Nephron progenitor cell (in vitro differentiated cells): ENCODE data around the gene MAGI1.

Experiments used
- DNase-seq: peaks from one replicate; pipeline ENCODE4 v3.0.0; 2021
- H3K27ac Mint-ChIP-seq: 2 replicates; pipeline ENCODE4 v1.8.0; 2021; ENCODE audit warnings: mild to moderate bottlenecking, moderate library complexity, mixed read lengths
- H3K27me3 Mint-ChIP-seq: 2 replicates; pipeline ENCODE4 v1.8.0; 2021; ENCODE audit warnings: mild to moderate bottlenecking, low read depth, mixed read lengths; ENCODE audit not compliant: poor library complexity
- H3K36me3 Mint-ChIP-seq: 2 replicates; pipeline ENCODE4 v1.8.0; 2021; ENCODE audit warnings: low read depth, mixed read lengths
- H3K4me1 Mint-ChIP-seq: 2 replicates; pipeline ENCODE4 v1.8.0; 2021; ENCODE audit warnings: mixed read lengths
- H3K4me3 Mint-ChIP-seq: 2 replicates; pipeline ENCODE4 v1.8.0; 2021; ENCODE audit warnings: mild to moderate bottlenecking, moderate library complexity, mixed read lengths
- H3K9me3 Mint-ChIP-seq: 2 replicates; pipeline ENCODE4 v1.8.0; 2021; ENCODE audit warnings: mild to moderate bottlenecking, moderate library complexity, mixed read lengths
- CTCF ChIP-seq: fragments of 200-600 bp; sonication (generic); IDR thresholded peaks from 2 replicates; pipeline ENCODE4 v1.5.0; 2021; ENCODE audit warnings: antibody characterized with exemption

The MAGI1 gene

GRCh38 chr3:65967451-65967850 is 71.3 kb downstream of the MAGI1 start:
- H3K9me3 Mint-ChIP-seq, result peaks cover 2% of the 10 kb centered on the region

GRCh38 chr3:65964838-65965237 is 73.9 kb downstream of the MAGI1 start:
- Mint-ChIP-seq H3K9me3 (peaks cover 4% of the 10 kb centered on the region), H3K4me3 (no peak overlapping the region), H3K27ac (no peak overlapping the region), H3K4me1 (peaks cover 15% of the 10 kb centered on the region), H3K36me3 (peaks cover 8% of the 10 kb centered on the region), H3K27me3 (no peaks in the 10 kb centered on the region)
- DNase-seq, result no peak
- no peak for TF ChIP-seq CTCF

More at GRCh38 chr3:65967451-65967850, 71.3 kb downstream of the MAGI1 start:
- TF ChIP-seq CTCF, result no peak
- Mint-ChIP-seq H3K27ac (no peak overlapping the region), H3K4me3 (no peak overlapping the region), H3K36me3 (peaks cover 14% of the 10 kb centered on the region), H3K4me1 (peaks cover 22% of the 10 kb centered on the region), H3K27me3 (no peaks in the 10 kb centered on the region)
- no peak for DNase-seq

- Mint-ChIP-seq H3K9me3 (peaks cover 4% of the 10 kb centered on the region), H3K36me3 (peaks cover 7% of the 10 kb centered on the region), H3K4me3 (no peak overlapping the region), H3K27ac (peak overlapping the region; percentile 56), H3K4me1 (peaks cover 15% of the 10 kb centered on the region), H3K27me3 (no peaks in the 10 kb centered on the region)
- no peak for TF ChIP-seq CTCF
- DNase-seq, result no peak
Observed at GRCh38 chr3:65963787-65964677, 74.7 kb downstream of the MAGI1 start.

GRCh38 chr3:65961733-65962132 is 77.0 kb downstream of the MAGI1 start:
- H3K36me3 Mint-ChIP-seq, result peaks cover 12% of the 10 kb centered on the region
- DNase-seq, result no peak
- H3K27me3 Mint-ChIP-seq, result no peaks in the 10 kb centered on the region
- H3K4me1 Mint-ChIP-seq, result peaks cover 15% of the 10 kb centered on the region
- H3K9me3 Mint-ChIP-seq, result peaks cover 4% of the 10 kb centered on the region
- H3K27ac Mint-ChIP-seq, result no peak overlapping the region
- TF ChIP-seq CTCF, result no peak
- H3K4me3 Mint-ChIP-seq, result no peak overlapping the region

GRCh38 chr3:65961128-65961527 is 77.6 kb downstream of the MAGI1 start:
- H3K4me3 Mint-ChIP-seq, result no peak overlapping the region
- H3K9me3 Mint-ChIP-seq, result peaks cover 4% of the 10 kb centered on the region
- no peak for TF ChIP-seq CTCF
- DNase-seq, result no peak
- H3K4me1 Mint-ChIP-seq, result peaks cover 17% of the 10 kb centered on the region
- no peak overlapping the region for H3K27ac Mint-ChIP-seq
- no peaks in the 10 kb centered on the region for H3K27me3 Mint-ChIP-seq
- peaks cover 12% of the 10 kb centered on the region for H3K36me3 Mint-ChIP-seq

GRCh38 chr3:65960087-65960486 is 78.6 kb downstream of the MAGI1 start:
- peaks cover 28% of the 10 kb centered on the region for H3K4me1 Mint-ChIP-seq
- peaks cover 4% of the 10 kb centered on the region for H3K9me3 Mint-ChIP-seq
- H3K36me3 Mint-ChIP-seq, result peaks cover 12% of the 10 kb centered on the region
- no peak for DNase-seq
- H3K4me3 Mint-ChIP-seq, result no peak overlapping the region
- no peaks in the 10 kb centered on the region for H3K27me3 Mint-ChIP-seq
- no peak overlapping the region for H3K27ac Mint-ChIP-seq
- no peak for TF ChIP-seq CTCF
